GM21825 (cell line): ENCODE data around the gene LRTM2.

ENCODE experiments used
- ATAC-seq: cut with Tn5 transposase; IDR thresholded peaks from one replicate; pipeline ENCODE4 v1.9.1; 2021; ENCODE audit warnings: mild to moderate bottlenecking, moderate library complexity; ENCODE audit not compliant: unreplicated experiment

LRTM2 gene

DNA sequence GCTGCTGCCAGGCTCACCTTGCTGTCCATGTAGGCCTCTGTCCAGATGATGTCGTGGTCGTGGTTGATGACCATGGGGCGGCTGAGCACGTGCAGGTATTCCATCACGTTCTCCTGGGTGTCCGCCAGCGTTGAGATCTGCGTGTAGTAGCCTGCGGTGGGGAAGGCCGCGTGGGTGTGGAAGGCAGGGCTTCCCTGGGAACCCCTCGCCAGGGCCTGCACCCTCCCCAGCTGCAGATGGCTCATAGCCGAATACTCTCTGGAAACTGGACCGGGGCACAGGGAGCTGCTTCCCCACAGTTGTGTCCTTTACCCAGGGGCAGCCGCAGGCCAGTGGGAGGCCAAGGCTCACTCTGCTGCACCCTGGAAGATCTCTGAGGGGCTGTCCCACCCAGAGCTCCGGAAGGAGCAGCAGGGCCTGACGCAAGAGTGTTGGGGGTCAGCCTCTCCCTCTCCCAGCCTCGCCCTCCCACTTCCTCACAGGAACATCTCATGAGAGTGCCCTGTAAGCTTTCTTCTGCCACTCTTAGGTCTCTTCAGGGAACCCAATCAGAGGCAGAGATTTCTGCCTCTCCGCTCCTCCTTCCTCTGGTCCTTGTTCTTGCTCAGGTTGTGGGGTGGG lies 62.6 kb downstream of the LRTM2 start:
- no peak for ATAC-seq

- ATAC-seq: no peak
Observed at GRCh38 chr12:1883513-1883912, 63.1 kb downstream of the LRTM2 start.

- no peak for ATAC-seq
Observed at GRCh38 chr12:1884651-1885050, 64.3 kb downstream of the LRTM2 start.

- ATAC-seq: no peak
Observed at GRCh38 chr12:1885082-1885596, 64.8 kb downstream of the LRTM2 start.

DNA sequence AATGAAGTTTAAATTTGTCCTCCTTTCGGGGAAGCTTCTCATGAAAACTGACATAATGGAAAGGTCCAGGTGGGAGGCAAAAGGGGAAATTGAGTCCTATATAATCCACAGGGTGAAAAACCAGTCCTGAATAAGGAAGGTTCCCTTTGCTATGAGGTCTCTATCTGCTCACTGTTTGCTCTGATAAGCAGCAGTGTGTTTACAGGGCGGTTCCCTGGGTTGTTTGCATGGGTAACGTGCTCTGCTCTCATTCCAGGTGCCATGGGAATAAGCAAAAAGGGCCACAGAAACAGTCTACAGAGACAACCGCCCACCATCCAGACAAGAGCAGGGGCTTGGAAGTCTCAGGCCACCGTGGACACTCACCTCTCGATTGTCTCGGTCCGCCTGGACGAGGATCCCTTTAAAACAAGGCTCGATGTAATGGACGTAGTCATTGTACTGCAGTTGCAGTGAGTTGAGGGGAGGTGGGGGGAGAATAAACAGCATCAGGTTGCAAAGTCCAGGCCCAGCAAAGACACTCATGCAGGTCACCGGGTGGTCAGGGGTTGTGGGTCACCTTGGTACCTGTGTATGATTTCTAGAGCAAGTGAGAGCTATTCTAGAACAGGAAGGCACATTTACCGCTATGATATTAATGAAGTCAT lies 65.4 kb downstream of the LRTM2 start:
- ATAC-seq: no peak
